Smooth muscle cell (in vitro differentiated cells): ENCODE measurements around the gene DNAH8. TPM values are rescaled to one million over a fixed set of nuclear protein-coding genes. Genes with fewer than 3 reads are reported as not detected.

Experiments used
- DNase-seq: peaks from one replicate; lab custom pipeline; 2025; ENCODE audit not compliant: unreplicated experiment; lab: John Stamatoyannopoulos, UW
- H2AFZ ChIP-seq: fragments of 200-600 bp; sonication (generic); 2 replicates; pipeline ENCODE4 v1.6.0; 2016; ENCODE audit warnings: antibody characterized with exemption, low read depth, mild to moderate bottlenecking
- H3F3A ChIP-seq: fragments of 200-600 bp; sonication (generic); 2 replicates; pipeline ENCODE4 v1.6.0; 2017; ENCODE audit warnings: antibody characterized with exemption, low read depth
- H3K27ac ChIP-seq: fragments of 200-600 bp; sonication (generic); 2 replicates; pipeline ENCODE4 v1.5.1; 2016; ENCODE audit warnings: low read depth, mild to moderate bottlenecking
- H3K27me3 ChIP-seq: fragments of 200-600 bp; sonication (generic); 2 replicates; pipeline ENCODE4 v1.6.1; 2016; ENCODE audit warnings: low read depth, mild to moderate bottlenecking
- H3K36me3 ChIP-seq: fragments of 200-600 bp; sonication (generic); 2 replicates; pipeline ENCODE4 v1.5.1; 2016; ENCODE audit warnings: low read depth
- H3K4me1 ChIP-seq: fragments of 200-600 bp; sonication (generic); 2 replicates; pipeline ENCODE4 v1.5.1; 2016; ENCODE audit warnings: low read depth
- H3K4me2 ChIP-seq: fragments of 200-600 bp; sonication (generic); 2 replicates; pipeline ENCODE4 v1.6.0; 2016; ENCODE audit warnings: mild to moderate bottlenecking
- H3K4me3 ChIP-seq: fragments of 200-600 bp; sonication (generic); 2 replicates; pipeline ENCODE4 v1.5.1; 2016; ENCODE audit warnings: mild to moderate bottlenecking
- H3K79me2 ChIP-seq: fragments of 200-600 bp; sonication (generic); 2 replicates; pipeline ENCODE4 v1.6.0; 2016; ENCODE audit warnings: low read depth, mild to moderate bottlenecking
- H3K9ac ChIP-seq: fragments of 200-600 bp; sonication (generic); 2 replicates; pipeline ENCODE4 v1.6.0; 2016; ENCODE audit warnings: low read depth
- H3K9me3 ChIP-seq: fragments of 200-600 bp; sonication (generic); replicated peaks from 2 replicates; pipeline ENCODE4 v1.5.1; 2016; ENCODE audit warnings: low read depth
- H4K20me1 ChIP-seq: fragments of 200-600 bp; sonication (generic); 2 replicates; pipeline ENCODE4 v1.6.0; 2016; ENCODE audit warnings: low read depth
- whole genome bisulfite sequencing: methylation state at CpG from one replicate; pipeline ENCODE4 v1.1.7; 2016; ENCODE audit warnings: low lambda C conversion rate; 5-methylcytosine and 5-hydroxymethylcytosine counted together
- polyA plus RNA-seq: library from polyadenylated mRNA; unstranded; fragments of >200 nt; fragmentation: Nextera tagmentation; extraction: Ambion mirVana; gene quantifications from 2 replicates; pipeline ENCODE4 v1.2.1, GENCODE V29; 2016
- total RNA-seq: library from RNA; depleted of rRNA; stranded (reverse); fragments of >200 nt; gene quantifications from 2 replicates; pipeline ENCODE4 v1.2.3, GENCODE V29; 2014
- TF ChIP-seq, protein P1 (sequence below): fragments of 200-600 bp; sonication (generic); IDR thresholded peaks from 2 replicates; pipeline ENCODE4 v1.5.1; 2017; ENCODE audit warnings: borderline replicate concordance, mild to moderate bottlenecking, antibody characterized with exemption; ENCODE audit not compliant: insufficient read depth, poor library complexity, severe bottlenecking

DNAH8 gene
- total and polyA plus RNA-seq, 2 experiments from 2014 or later: not detected

- Histone ChIP-seq H3K27ac (no peak overlapping the region), H2AFZ (no peak overlapping the region), H3K9ac (no peak overlapping the region), H3K27me3 (peaks cover 83% of the 10 kb centered on the region), H3K4me3 (no peak overlapping the region), H3K4me1 (peaks cover 6% of the 10 kb centered on the region), H3K9me3 (no peaks in the 10 kb centered on the region), H3K79me2 (no peaks in the 10 kb centered on the region), H3F3A (no peaks in the 10 kb centered on the region), H3K36me3 (no peaks in the 10 kb centered on the region), H4K20me1 (no peaks in the 10 kb centered on the region), H3K4me2 (no peak overlapping the region)
- WGBS: 81% methylated on average over 4 of the region's 4 CpGs
- TF ChIP-seq, protein P1, sequence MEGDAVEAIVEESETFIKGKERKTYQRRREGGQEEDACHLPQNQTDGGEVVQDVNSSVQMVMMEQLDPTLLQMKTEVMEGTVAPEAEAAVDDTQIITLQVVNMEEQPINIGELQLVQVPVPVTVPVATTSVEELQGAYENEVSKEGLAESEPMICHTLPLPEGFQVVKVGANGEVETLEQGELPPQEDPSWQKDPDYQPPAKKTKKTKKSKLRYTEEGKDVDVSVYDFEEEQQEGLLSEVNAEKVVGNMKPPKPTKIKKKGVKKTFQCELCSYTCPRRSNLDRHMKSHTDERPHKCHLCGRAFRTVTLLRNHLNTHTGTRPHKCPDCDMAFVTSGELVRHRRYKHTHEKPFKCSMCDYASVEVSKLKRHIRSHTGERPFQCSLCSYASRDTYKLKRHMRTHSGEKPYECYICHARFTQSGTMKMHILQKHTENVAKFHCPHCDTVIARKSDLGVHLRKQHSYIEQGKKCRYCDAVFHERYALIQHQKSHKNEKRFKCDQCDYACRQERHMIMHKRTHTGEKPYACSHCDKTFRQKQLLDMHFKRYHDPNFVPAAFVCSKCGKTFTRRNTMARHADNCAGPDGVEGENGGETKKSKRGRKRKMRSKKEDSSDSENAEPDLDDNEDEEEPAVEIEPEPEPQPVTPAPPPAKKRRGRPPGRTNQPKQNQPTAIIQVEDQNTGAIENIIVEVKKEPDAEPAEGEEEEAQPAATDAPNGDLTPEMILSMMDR: no peak
- no peak for DNase-seq
These were observed 336.4 kb downstream of the DNAH8 start for GRCh38 chr6:39051399-39052122.

DNA sequence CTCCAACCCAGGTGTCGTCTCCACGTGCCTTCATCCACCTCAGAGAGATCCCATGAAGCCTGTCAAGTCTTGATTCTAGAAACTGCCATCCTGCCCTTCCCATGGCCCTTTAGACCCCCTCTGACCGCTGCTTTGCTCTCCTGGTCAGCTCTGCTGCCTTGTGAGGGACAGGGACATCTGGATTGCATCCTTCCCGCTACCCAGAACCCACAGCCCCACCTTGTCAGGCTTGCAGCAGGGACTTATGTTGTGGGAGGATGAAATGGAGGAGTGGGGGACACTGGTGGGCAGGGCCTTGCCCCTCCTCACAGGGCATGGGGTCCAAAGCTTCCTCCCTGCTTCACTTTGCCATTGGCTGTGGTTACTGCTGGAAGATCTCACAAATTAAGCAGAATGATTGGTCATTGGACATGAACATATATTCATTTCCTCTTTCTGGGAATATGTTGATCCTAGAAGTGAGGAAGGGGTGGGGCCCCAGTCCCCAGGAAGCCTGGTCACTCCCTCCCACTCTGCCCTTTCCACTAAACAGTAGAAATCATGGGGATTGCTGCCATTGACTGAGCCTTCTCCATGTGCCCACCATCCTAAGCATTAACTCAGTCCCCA, 338.0 kb downstream of the DNAH8 start:
- Histone ChIP-seq H3K36me3 (no peaks in the 10 kb centered on the region), H3K4me3 (no peak overlapping the region), H3K4me2 (no peak overlapping the region), H3K27ac (no peak overlapping the region), H3K4me1 (peaks cover 6% of the 10 kb centered on the region), H2AFZ (no peak overlapping the region), H3K27me3 (peaks cover 72% of the 10 kb centered on the region), H4K20me1 (no peaks in the 10 kb centered on the region), H3F3A (no peaks in the 10 kb centered on the region), H3K9ac (no peak overlapping the region), H3K9me3 (no peaks in the 10 kb centered on the region), H3K79me2 (no peaks in the 10 kb centered on the region)
- DNase-seq: no peak
- WGBS: 90% methylated on average over 4 of the region's 4 CpGs
- TF ChIP-seq, protein P1: no peak

GRCh38 chr6:39053854-39054576, 338.9 kb downstream of the DNAH8 start:
- no peaks in the 10 kb centered on the region for H4K20me1 ChIP-seq
- peaks cover 1% of the 10 kb centered on the region for H3K4me1 ChIP-seq
- DNase-seq: no peak

More at GRCh38 chr6:39053854-39054576, 338.9 kb downstream of the DNAH8 start:
- no peaks in the 10 kb centered on the region for H3K36me3 ChIP-seq
- no peak overlapping the region for H3K4me3 ChIP-seq
- no peak overlapping the region for H2AFZ ChIP-seq
- peaks cover 65% of the 10 kb centered on the region for H3K27me3 ChIP-seq
- no peaks in the 10 kb centered on the region for H3K9me3 ChIP-seq
- 82% methylated on average over 9 of the region's 9 CpGs for WGBS
- H3K27ac ChIP-seq: no peak overlapping the region
- TF ChIP-seq, protein P1: no peak
- H3F3A ChIP-seq: no peaks in the 10 kb centered on the region
- H3K9ac ChIP-seq: no peak overlapping the region
- no peaks in the 10 kb centered on the region for H3K79me2 ChIP-seq
- no peak overlapping the region for H3K4me2 ChIP-seq
